Endothelial cell of umbilical vein (primary cell): ENCODE results near the gene KLK14. TPM values are rescaled to one million over a fixed set of nuclear protein-coding genes. Genes with fewer than 3 reads are reported as not detected.

Experiments
- BruUV-seq: library from RNA; stranded (reverse); fragments of 400-500 nt; replicated peaks from 2 replicates; lab custom pipeline; 2021; lab: Mats Ljungman, UMichigan
- CTCF ChIA-PET: fragments of 300-600, 350-600 bp; sonication (Branson Sonifier 250); formaldehyde crosslinking; loops from one replicate; lab custom pipeline; 2021; ENCODE audit warnings: antibody characterized with exemption, inconsistent platforms; lab: Charles Lee
- POLR2A ChIA-PET: fragments of 300-600, 350-600 bp; sonication (Branson Sonifier 250); formaldehyde crosslinking; loops from one replicate; lab custom pipeline; 2021; ENCODE audit warnings: antibody characterized with exemption, inconsistent platforms; lab: Charles Lee
- DNase-seq: peaks from one replicate; pipeline ENCODE4 v3.0.0-alpha.2; 2011; ENCODE audit warnings: low read depth, low spot score
- FAIRE-seq: peaks from 2 replicates; lab custom pipeline; 2011; peaks lifted over from hg19 to GRCh38; lab: Jason Lieb, UNC
- H2AFZ ChIP-seq: 2 replicates; pipeline ENCODE4 v1.6.0; 2012; ENCODE audit warnings: low read depth, low read length, control low read depth, inconsistent platforms
- H3K27ac ChIP-seq: 2 replicates; pipeline ENCODE4 v1.5.1; 2011; ENCODE audit warnings: low read depth, mild to moderate bottlenecking, control low read depth, low read length, moderate library complexity; ENCODE audit not compliant: insufficient read depth
- H3K27me3 ChIP-seq, 2 experiments: 2 replicates each; pipeline versions ENCODE4 v1.6.0 to v1.6.1; 2011; ENCODE audit warnings: low read length in 2 of 2, mixed read lengths in 1 of 2; ENCODE audit not compliant: control insufficient read depth in 2 of 2, insufficient read depth in 2 of 2
- H3K36me3 ChIP-seq, 2 experiments: 2 replicates in 1 of 2; 3 replicates in 1 of 2; pipeline ENCODE4 v1.5.1; 2011; ENCODE audit warnings: low read length in 2 of 2, mild to moderate bottlenecking in 1 of 2, moderate library complexity in 1 of 2; ENCODE audit not compliant: control insufficient read depth in 2 of 2, insufficient read depth in 2 of 2; ENCODE audit errors: extremely low read depth in 1 of 2
- H3K4me1 ChIP-seq: 3 replicates; pipeline ENCODE4 v1.5.1; 2011; ENCODE audit warnings: mild to moderate bottlenecking, low read length; ENCODE audit not compliant: control insufficient read depth, insufficient read depth; ENCODE audit errors: extremely low read depth
- H3K4me2 ChIP-seq: 2 replicates; pipeline ENCODE4 v1.6.1; 2011; ENCODE audit warnings: low read length, control low read depth, mixed read lengths; ENCODE audit not compliant: insufficient read depth
- H3K4me3 ChIP-seq, 3 experiments: fragments of 200-600 bp in 1 of 3; sonication (generic), shearing (Covaris generic) in 1 of 3; replicated peaks in 1 of 3; 2 replicates each; pipeline ENCODE4 v1.5.1; 2011 to 2016; ENCODE audit warnings: control low read depth in 3 of 3, low read length in 3 of 3, mild to moderate bottlenecking in 2 of 3, inconsistent platforms in 1 of 3, low read depth in 1 of 3, moderate library complexity in 1 of 3; ENCODE audit not compliant: insufficient read depth in 1 of 3
- H3K79me2 ChIP-seq: 2 replicates; pipeline ENCODE4 v1.6.0; 2012; ENCODE audit warnings: low read length, inconsistent platforms; ENCODE audit not compliant: control insufficient read depth, insufficient read depth
- H3K9ac ChIP-seq: replicated peaks from 2 replicates; pipeline ENCODE3; 2011; ENCODE audit warnings: low read length, control low read depth; ENCODE audit not compliant: insufficient read depth; ENCODE audit errors: extremely low read depth
- H3K9me1 ChIP-seq: replicated peaks from 3 replicates; pipeline ENCODE4 v1.6.0; 2011; ENCODE audit warnings: mild to moderate bottlenecking, low read length; ENCODE audit not compliant: control insufficient read depth, insufficient read depth; ENCODE audit errors: extremely low read depth
- H3K9me3 ChIP-seq: replicated peaks from 2 replicates; pipeline ENCODE4 v1.5.1; 2012; ENCODE audit warnings: low read length, inconsistent platforms; ENCODE audit not compliant: control insufficient read depth, insufficient read depth
- H4K20me1 ChIP-seq: replicated peaks from 2 replicates; pipeline ENCODE3; 2011; ENCODE audit warnings: mild to moderate bottlenecking, low read length; ENCODE audit not compliant: control insufficient read depth, insufficient read depth; ENCODE audit errors: extremely low read depth
- EZH2 ChIP-seq: IDR thresholded peaks from 2 replicates; pipeline ENCODE4 v1.6.1; 2012; ENCODE audit warnings: borderline replicate concordance, low read depth, mild to moderate bottlenecking, moderate library complexity, low read length, inconsistent platforms; ENCODE audit not compliant: severe bottlenecking
- FOS ChIP-seq: IDR thresholded peaks from 2 replicates; pipeline ENCODE4 v1.6.1; 2011; ENCODE audit warnings: mild to moderate bottlenecking, low read length, moderate library complexity, borderline replicate concordance; ENCODE audit not compliant: insufficient read depth
- GATA2 ChIP-seq: IDR thresholded peaks from 2 replicates; pipeline ENCODE4 v1.7.0; 2011; ENCODE audit warnings: low read depth, mild to moderate bottlenecking, moderate library complexity, mixed read lengths, low read length; ENCODE audit not compliant: insufficient read length, insufficient read depth
- JUN ChIP-seq: IDR thresholded peaks from 2 replicates; pipeline ENCODE4 v1.6.1; 2011; ENCODE audit warnings: borderline replicate concordance, low read depth; ENCODE audit not compliant: insufficient read length, insufficient read depth
- MYC ChIP-seq: IDR thresholded peaks from one replicate; pipeline ENCODE4 v1.6.1; 2011; ENCODE audit warnings: mild to moderate bottlenecking, low read depth, low read length
- POLR2A ChIP-seq: IDR thresholded peaks from 2 replicates; pipeline ENCODE4 v1.6.1; 2012; ENCODE audit warnings: low read depth, mild to moderate bottlenecking, control low read depth, low read length
- POLR2AphosphoS5 ChIP-seq: IDR thresholded peaks from 2 replicates; pipeline ENCODE4 v1.6.1; 2012; ENCODE audit warnings: low read depth, mild to moderate bottlenecking, control low read depth, low read length, moderate library complexity; ENCODE audit not compliant: insufficient read depth
- dilution Hi-C: fragments of 300-500 bp; cut with MboI; formaldehyde crosslinking; loops from one replicate; pipeline ENCODE4 v1.15.0; 2019; ENCODE audit warnings: low sequenced_read_pairs; ENCODE audit not compliant: extremely low pct_ligation_motif_present
- intact Hi-C: fragments of 100-400 bp; cut with micrococcal nuclease; formaldehyde crosslinking; loops from one replicate; pipeline ENCODE4 v1.10.0; 2022
- polyA plus RNA-seq, 4 experiments: library from polyadenylated mRNA; depleted of rRNA in 3 of 4; stranded (reverse) in 3 of 4; unstranded in 1 of 4; fragments of >200 nt; gene quantifications; 2 replicates each; pipeline versions ENCODE4 v1.2.1 to v1.2.3, GENCODE V29; 2011 to 2012; ENCODE audit warnings: missing spikeins in 1 of 4
- total RNA-seq: library from RNA; stranded (reverse); gene quantifications from 2 replicates; pipeline ENCODE4 v1.2.3, GENCODE V29; 2021
- TF ChIP-seq, protein P1 (sequence below): IDR thresholded peaks from 2 replicates; pipeline ENCODE4 v1.6.1; 2011; ENCODE audit not compliant: insufficient read depth, insufficient read length
- TF ChIP-seq, protein P2 (sequence below), 2 donors: IDR thresholded peaks; 1 replicate in 1 of 2; 2 replicates in 1 of 2; pipeline ENCODE4 v1.5.1; 2011; ENCODE audit warnings: low read length in 2 of 2, mild to moderate bottlenecking in 2 of 2, moderate library complexity in 2 of 2, control low read depth in 1 of 2, inconsistent platforms in 1 of 2, low read depth in 1 of 2; ENCODE audit not compliant: insufficient read depth in 1 of 2; ENCODE audit errors: extremely low read depth in 1 of 2

The KLK14 gene
- total and polyA plus RNA-seq, 2 donors (not counting 3 experiments of a cell fraction or from before 2014, with no cell fraction given), result 0.12 TPM; not detected in 1

DNA sequence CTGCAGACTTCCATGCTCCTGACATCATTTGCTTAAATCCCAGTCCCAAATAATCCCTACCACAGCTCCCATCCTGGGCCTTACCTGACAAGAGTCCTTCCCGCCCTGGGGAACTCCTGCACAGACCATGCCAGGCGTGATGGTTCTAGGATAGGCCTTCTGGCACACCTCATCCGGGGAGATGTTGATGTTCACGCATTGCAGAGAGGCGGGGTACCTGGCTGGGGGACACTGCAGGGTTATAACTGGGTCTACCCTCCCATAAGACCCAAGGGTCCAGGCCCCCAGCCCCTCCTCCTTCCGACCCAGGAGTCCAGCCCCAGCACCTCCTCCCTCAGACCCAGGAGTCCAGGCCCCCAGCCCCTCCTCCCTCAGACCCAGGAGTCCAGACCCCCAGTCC, 4.0 kb downstream of the KLK14 start:
- TF ChIP-seq, protein P1, sequence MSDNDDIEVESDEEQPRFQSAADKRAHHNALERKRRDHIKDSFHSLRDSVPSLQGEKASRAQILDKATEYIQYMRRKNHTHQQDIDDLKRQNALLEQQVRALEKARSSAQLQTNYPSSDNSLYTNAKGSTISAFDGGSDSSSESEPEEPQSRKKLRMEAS, result no peak
- no peaks in the 10 kb centered on the region for H3K27me3 ChIP-seq
- BruUV-seq, result no TSS peak
- no peak overlapping the region for H3K27ac ChIP-seq
- H3K4me1 ChIP-seq, result no peaks in the 10 kb centered on the region
- H3K9ac ChIP-seq, result no peak overlapping the region
- intact Hi-C loops (no loop called here), dilution Hi-C loops (no loop called here)
- H2AFZ ChIP-seq, result no peak overlapping the region
- H3K9me3 ChIP-seq, result no peaks in the 10 kb centered on the region
- CTCF ChIA-PET, result no interaction called here
- no peaks in the 10 kb centered on the region for H3K79me2 ChIP-seq
- H3K4me3 ChIP-seq, result no peak overlapping the region
- H4K20me1 ChIP-seq, result no peaks in the 10 kb centered on the region
- DNase-seq (no peak), FAIRE-seq (no peak)
- no peaks in the 10 kb centered on the region for H3K9me1 ChIP-seq
- H3K36me3 ChIP-seq, result no peaks in the 10 kb centered on the region
- POLR2A ChIA-PET, result no interaction called here
- H3K4me2 ChIP-seq, result no peak overlapping the region

DNA sequence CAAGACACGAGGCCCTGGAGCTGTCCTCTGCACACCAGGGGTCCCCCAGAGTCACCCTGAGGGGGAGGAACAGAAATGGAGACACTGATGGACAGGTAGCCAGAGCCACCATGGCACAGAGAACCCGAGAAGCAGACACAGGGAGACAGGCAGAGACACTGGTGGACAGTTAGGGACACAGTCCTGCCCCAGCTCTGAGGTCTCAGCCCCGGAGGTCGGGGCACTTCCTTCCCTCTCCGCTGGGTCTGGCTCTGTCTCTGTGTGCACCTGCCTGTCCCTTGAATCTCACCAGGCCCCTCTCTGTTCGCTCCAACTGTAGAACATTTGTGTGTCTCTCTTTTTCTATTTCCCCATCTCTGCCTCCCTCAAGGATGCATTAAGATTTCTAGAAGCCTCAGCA, 4.6 kb downstream of the KLK14 start:
- ChIA-PET POLR2A (no interaction called here), CTCF (no interaction called here)
- Histone ChIP-seq H3K9me3 (no peaks in the 10 kb centered on the region), H3K9me1 (no peaks in the 10 kb centered on the region), H3K4me3 (no peak overlapping the region), H2AFZ (no peak overlapping the region), H4K20me1 (no peaks in the 10 kb centered on the region), H3K79me2 (no peaks in the 10 kb centered on the region), H3K27me3 (no peaks in the 10 kb centered on the region), H3K36me3 (no peaks in the 10 kb centered on the region), H3K4me1 (no peaks in the 10 kb centered on the region), H3K4me2 (no peak overlapping the region), H3K9ac (no peak overlapping the region), H3K27ac (no peak overlapping the region)
- TF ChIP-seq POLR2A (no peak), JUN (no peak), EZH2 (no peak), GATA2 (no peak), POLR2AphosphoS5 (no peak), FOS (no peak), MYC (no peak)
- TF ChIP-seq, protein P1, result no peak
- TF ChIP-seq, protein P2, sequence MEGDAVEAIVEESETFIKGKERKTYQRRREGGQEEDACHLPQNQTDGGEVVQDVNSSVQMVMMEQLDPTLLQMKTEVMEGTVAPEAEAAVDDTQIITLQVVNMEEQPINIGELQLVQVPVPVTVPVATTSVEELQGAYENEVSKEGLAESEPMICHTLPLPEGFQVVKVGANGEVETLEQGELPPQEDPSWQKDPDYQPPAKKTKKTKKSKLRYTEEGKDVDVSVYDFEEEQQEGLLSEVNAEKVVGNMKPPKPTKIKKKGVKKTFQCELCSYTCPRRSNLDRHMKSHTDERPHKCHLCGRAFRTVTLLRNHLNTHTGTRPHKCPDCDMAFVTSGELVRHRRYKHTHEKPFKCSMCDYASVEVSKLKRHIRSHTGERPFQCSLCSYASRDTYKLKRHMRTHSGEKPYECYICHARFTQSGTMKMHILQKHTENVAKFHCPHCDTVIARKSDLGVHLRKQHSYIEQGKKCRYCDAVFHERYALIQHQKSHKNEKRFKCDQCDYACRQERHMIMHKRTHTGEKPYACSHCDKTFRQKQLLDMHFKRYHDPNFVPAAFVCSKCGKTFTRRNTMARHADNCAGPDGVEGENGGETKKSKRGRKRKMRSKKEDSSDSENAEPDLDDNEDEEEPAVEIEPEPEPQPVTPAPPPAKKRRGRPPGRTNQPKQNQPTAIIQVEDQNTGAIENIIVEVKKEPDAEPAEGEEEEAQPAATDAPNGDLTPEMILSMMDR (IDR thresholded peaks at IDR 0.05; ENCODE audit: extremely low read depth in 1 of 2, insufficient read depth in 1 of 2, low read depth in 1 of 2, low read length in 2 of 2), result no peak
- dilution Hi-C loops, result no loop called here
- intact Hi-C loops, result no loop called here
- DNase-seq (no peak), FAIRE-seq (no peak)
- BruUV-seq, result no TSS peak
